Liver (tissue), 3 donors: ENCODE data around the gene UQCRC2.

Experiments
- CTCF ChIP-seq: fragments of 150-350 bp; IDR thresholded peaks from 2 replicates; pipeline ENCODE4 v1.5.1; 2017; ENCODE audit warnings: improper control_type of control experiment, low read depth, low read length; ENCODE audit not compliant: missing input control
- GABPA ChIP-seq, 2 donors: IDR thresholded peaks in 1 of 2; conservative IDR thresholded peaks in 1 of 2; 2 replicates each; pipeline ENCODE4 v1.6.1; 2016; ENCODE audit warnings: antibody characterized with exemption in 2 of 2, mild to moderate bottlenecking in 1 of 2, moderate library complexity in 1 of 2
- MAX ChIP-seq: IDR thresholded peaks from 2 replicates; pipeline ENCODE4 v1.6.1; 2016; ENCODE audit warnings: antibody characterized with exemption
- RAD21 ChIP-seq, 2 donors: IDR thresholded peaks; 2 replicates each; pipeline ENCODE4 v1.6.1; 2016; ENCODE audit warnings: antibody characterized with exemption in 2 of 2, mild to moderate bottlenecking in 2 of 2
- donor health status: healthy.
- donor health status: healthy.

- TF ChIP-seq MAX: no peak
- TF ChIP-seq RAD21 (IDR thresholded peaks at IDR 0.05): no peak
- TF ChIP-seq CTCF: no peak
- no peak for TF ChIP-seq GABPA (IDR thresholded peaks at IDR 0.05 in 1 of 2, conservative IDR thresholded peaks at IDR 0.05 in 1 of 2)
Measured at GRCh38 chr16:21989133-21989532, 36.0 kb downstream of the UQCRC2 start.
